ENCODE data around the gene SLC9A3.

Gene SLC9A3

DNA sequence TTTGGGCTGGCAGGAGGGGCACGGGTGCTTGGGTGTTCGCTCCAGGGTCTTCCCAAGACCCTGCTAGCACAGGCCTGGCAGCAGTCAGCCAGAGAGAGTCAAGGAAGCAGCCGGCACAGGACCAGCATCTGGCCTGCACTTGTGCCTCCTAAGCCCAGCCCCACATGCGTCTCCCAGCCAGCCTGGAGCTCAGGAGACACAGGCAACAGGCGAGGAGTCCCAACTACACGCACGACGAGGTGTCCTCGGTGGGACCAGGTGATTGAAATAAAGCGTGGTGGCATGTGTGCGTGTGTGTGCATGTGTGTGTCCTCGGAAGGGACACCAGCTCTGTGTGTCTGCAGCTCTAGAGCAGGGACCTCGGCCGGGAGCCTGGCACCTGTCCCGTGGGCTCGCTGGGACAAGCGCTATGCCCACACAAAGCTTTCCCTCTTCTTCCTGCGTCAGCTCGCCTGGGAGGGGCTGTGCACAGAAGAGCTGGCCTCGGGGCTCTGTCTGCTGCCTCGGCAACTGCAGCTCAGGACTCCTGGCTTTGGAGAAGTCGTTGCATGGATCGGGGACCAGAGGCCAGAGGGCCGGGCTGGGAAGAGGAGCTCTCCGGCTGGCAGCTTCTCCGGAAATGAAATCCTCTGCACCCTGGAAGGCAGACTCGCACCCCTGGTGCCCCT is 14.7 kb upstream of the SLC9A3 start:
- DNase-seq (ENCODE audit: low spot score), result no peak

DNA sequence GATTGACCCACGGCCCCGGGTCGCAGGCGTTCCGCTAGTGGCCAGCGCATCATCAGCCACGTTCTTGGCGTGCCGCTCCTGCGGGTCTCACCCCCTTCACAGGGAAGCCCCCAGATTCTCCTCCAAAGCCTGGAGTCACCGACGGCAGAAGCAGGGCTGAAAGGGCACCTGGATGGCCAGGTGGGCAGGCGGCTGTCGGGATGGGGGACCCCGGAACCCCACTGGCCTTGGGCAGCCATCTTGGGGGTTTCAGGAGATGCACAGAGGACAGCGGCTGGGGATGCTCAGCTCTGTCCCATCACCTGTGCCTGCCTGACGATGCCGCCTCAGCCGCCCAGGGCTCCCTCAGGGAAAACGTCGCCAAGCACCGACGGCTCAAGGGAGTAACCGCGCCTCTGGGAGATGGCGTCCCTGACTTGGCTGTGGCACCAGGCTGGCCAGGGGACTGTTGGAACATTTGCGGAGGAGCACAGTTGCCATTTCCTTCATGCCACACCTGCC is 14.1 kb upstream of the SLC9A3 start:
- no peak for DNase-seq (ENCODE audit: low spot score)

DNA sequence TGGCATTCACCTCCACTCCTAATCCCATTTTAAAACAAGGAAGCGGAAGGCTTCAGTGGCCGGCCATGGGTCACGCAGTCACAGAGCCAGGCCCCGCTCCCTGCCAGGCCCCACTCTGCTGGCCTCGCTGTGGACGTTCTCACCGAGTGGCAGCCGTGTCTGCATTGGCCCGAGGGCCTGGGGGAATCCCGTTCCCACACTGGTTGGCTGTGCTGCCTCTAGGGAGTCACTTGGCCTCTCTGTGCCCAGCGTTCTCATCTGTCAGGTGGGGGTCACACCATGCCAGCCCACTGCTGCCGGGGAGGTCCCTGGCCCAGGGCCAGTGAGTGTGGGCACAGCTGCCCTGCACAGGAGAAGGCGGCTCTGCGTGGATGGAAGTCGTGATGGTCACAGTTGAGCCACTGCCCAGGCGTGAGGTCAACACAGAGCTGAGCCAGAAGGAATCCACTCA is 13.4 kb upstream of the SLC9A3 start:
- no peak for DNase-seq (ENCODE audit: low spot score)

DNA sequence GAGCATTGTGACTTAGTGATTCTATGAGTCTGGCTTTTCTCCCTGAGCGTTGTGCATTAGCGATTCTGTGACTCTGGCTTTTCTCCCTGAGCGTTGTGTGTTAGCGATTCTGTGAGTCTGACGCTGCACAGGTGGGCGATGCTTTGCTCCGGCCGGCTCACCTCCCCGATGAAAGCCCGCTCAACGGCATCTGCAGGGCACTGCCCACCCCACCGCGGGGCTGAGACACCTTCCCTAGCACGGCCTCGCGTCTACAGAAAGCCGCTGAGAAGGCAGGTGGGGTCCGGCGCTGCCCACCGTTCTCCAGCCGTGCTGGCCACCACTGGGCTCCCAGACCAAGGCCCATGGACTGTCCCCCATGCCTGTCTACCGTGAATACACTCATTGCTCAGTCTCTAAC is 12.8 kb upstream of the SLC9A3 start:
- no peak for DNase-seq (ENCODE audit: low spot score)

DNA sequence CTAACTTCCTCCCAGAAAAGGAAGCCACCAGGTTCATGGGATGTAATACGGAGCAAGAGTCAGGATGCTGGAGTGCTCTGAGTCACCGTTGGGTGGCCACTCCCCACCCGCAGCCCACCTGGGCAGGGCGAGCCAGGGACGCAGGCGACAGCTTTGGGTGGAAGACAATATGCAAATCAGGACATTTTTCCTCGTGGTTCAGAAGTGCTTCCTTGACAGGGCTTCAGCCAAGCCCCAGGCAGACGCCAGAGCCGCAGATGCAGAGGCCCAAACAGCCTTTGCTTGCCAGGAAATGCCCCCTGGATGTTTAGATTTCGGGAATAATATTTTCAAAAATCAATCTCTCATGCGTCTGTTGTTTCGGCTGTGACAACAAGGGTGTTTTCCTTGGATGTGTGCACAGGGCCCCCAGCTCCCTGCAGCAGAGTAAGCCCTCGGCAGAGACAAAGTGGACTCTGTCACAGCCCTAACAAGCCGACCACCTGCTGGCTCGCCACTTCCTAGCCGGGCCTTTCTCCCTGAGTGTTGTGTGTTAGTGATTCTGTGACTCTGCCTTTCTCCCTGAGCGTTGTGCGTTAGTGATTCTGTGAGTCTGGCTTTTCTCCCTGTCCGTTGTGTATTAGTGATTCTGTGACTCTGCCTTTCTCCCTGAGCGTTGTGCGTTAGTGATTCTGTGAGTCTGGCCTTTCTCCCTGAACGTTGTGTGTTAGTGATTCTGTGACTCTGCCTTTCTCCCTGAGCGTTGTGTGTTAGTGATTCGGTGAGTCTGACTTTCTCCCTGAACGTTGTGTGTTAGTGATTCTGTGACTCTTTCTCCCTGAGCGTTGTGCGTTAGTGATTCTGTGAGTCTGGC is 11.8 kb upstream of the SLC9A3 start:
- no peak for DNase-seq (ENCODE audit: low spot score)

DNA sequence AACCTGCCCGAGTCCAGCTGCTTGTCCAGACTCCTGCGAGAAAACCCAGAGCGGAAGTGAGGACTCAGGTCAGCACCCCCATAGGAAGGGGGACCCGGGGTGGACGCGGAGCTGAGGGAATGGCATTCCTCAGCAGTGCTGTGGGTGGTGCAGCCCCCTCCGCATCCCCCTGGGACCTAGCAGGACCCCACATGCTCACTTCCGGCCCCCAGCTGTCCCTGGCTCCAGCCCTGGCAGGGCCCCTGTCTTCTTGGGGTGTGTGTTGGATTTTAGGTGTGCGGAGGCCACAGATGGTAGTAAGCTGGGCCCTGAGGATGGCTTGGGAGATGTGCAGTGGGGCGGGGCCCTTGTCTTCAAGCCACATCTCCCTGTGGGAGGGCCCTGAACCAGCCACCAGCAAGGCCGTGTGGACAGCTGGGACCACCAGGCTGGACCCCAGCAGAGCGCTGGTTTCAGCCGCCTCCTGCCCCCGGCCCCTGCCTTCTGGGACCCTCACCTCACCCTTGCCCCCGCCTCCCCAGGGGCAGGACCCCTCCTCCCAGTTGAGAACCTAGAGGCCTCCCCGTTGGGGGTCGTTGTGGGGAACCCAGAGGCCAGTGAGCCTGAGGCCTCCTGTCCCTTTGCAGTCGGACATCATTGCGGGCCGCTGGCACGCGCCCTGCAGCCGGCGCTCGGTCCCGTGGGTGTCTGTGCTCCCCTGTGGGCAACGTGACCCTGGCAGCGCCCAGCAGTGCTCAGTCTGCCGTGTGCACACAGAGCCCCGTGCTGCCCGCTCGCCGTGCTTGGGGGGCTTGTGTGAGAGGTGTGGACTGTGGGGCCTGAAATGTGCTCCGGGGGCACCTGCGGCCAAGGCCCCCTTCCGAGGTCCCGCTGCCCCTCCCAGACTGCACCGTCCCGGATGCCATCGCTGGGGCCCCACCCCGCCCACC is 10.8 kb upstream of the SLC9A3 start:
- no peak for DNase-seq (ENCODE audit: low spot score)

DNA sequence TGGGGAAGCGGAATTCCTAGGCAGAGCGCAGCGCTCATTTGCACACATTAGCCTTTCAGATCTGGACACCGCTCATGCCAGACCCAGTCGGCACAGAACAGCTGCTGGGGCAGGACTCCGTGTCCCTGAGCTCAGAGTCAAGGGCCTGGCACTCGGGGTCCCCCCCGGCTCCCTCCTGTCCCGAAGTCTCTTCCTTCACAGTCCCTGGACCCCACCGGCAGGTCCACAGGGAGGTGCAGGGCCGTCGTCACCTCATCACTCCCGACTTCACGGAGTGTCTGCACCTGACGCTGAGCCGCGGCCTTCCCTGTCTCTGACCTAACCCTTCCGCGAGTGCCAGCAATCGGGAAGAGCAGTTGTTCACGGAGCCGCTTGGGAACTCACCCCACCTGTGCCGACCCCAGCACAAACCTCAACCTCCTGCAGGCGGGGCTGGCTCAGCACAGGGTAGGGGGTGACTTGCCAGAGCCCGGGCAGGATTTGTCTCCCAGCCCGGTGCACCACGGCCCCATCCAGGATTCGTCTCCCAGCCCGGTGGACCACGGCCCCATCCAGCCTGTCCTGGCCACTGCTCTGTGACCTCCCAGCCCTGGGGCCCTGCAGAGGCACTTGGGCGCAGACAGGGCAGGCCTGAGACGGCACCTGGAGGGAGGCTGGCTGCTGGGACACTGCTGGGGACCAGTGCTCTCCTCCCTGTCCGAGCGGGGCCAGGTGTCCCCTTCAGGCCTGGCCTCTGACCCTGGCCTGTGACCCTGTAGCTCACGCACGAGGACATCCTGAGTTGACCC is 9.9 kb upstream of the SLC9A3 start:
- DNase-seq (ENCODE audit: low spot score), result no peak

DNA sequence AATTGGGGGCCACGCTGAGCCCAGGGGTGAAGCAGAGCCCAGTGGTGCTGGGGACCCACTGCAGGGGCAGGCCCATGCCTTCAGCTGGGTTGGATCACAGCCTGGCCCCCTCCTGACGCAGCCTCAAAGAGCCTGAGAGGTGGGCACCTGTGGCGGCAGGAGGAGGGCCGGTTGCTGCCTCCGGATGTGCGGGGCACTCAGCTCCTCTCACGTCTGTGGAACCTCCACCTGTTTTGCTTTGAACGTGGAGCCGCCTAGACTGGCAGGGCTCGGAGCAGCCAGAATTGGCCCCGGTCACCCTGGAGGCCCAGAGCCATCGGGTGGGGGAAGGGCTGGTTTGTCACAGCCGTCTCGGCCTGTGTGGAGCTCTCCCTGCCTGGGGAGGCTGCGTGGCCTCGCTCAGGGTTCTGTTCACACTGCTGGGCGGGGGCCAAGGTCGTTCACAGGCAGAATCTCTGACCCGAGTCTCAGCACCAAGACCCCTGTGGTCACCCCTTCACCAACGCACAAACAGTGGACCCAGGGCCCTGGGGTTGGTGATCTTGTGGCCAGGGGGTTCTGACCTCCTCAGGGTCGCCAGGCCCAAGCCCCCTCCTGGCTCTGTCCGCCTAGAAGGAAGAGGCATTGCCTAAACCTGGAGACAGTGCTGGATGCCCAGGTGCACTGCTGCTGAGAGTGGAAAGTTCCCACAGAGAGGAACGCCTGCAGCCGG is 9.2 kb upstream of the SLC9A3 start:
- DNase-seq (ENCODE audit: low spot score), result no peak

DNA sequence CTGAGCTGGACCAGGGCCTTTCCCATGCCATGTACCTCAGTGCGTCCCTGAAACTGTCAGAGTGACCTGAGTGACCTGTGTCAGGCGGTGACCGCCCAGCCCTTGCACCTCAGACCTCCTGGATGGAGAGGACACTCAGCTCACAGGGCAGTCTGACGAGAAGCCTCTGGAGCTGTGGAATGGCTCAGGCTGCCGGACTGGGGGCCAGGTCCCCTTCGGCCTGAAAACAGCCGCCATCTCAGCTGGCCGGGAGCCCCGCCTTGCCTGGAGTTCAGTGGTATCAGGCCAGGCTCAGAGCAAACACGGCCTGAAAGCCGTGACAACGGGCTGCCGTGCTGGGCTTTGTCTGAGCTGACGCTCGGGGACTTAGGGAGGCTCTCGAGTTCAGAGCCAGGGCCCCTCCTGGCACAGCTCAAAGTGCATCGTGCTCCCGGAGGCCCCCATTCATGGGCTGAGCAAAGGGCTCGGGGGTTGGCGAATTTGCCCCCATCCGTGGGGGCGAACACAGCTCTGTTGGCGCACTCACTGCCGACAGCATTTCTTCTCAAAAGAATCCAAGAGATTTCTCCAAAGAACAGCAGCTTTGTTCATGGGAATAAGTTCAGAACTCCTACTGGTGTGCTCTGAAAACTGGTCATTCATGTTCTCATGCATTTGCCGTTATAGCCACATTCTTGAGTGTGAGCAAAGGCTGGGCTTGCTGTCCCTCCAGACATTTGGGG is 8.4 kb upstream of the SLC9A3 start:
- no peak for DNase-seq (ENCODE audit: low spot score)

DNA sequence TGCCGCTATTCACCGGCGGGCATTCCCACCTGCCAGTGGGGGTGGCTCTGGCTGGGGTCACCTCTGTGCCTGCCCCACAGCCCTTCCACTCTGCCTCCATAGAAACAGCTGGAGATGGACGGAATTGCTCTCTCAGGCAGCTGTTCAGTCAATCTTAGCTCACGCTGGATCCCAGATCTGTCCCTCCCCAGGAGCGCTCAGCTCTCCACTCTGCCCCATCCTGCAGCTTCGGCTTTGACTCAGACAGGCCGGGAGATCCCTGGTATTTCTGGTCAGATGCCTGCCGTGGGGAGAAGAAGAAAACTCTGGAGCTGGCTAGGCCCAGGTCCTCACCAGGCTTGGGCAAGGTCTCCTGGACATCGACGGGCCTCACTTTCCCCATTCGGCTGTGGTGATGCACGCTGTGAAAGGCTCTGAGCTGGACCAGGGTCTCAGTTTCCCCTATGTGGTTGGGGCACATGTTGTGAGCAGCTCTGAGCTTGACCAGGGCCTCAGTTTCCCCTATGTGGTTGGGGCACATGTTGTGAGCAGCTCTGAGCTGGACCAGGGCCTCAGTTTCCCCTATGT is 7.6 kb upstream of the SLC9A3 start:
- no peak for DNase-seq (ENCODE audit: low spot score)

DNA sequence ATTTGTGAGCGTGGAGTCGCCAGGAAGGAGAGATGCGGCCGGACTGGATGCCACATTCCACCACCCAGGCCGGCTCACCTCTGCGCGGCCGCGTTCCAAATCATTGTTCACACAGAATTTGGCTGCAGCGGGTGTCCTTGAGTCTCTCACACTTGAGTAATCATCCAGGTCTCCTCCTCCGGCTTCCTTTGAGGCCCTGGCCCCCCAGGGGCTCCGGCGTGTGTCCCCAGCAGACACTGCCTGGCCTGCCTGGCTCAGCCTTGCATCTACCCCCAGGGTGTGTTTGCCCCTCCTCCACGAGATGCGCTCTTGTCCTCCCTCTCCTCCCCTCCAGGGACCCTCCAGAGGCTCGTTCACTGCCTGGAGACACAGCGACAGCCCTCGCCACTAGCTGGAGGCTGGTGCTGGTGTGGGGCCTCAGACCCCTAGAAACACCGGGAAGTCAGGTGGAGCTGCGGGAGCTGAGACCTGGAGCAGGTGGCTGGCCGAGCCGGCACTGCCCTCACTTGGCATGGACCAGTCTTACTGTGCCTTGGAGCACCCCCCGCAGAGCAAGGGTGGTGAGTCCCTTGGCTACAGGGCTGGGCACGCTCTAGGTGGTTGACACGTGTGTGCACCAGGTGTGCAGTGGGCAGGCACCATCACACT is 7.0 kb upstream of the SLC9A3 start:
- peak; percentile 48 for DNase-seq (ENCODE audit: low spot score)

DNA sequence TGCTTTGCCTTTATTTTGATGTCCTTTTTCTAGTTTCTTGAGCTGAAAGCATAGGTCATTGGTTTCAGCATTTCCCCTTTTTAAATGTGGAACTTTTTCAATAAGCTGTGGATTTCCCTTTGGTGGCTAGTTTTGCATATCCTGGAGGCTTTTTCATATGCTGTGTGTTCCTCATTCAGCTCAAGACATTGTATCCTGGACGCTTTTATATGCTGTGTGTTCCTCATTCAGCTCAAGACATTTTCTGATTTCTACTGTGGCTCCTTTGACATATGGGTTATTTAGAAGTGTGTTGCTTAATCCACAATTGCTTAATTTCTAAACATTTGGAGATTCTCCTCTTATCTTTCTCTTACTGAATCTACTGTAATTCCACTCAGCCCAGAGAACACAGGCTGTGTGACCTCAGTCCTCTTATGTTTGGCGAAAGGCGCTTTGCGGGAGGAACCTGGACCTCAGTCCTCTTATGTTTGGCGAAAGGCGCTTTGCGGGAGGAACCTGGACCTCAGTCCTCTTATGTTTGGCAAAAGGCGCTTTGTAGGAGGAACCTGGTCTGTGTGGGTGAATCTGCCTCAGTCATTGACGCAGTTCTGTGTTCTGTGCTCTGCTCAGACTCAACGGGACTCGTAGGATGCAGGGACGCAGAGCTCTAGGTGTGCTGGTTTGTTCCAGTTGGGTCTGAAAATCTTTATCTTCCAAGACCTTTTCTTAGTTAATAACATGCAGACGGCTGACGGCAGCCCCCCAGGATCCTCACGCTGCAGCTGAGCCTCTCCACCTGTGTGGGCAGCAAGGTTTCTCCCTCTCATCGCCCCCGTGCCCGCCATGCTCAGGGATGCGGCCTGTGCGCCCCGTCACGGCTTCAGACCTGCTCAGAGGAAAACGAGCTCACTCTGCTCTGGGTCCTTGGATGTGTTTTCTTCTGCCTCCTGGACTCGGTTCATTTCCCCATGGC is 6.0 kb upstream of the SLC9A3 start:
- DNase-seq (ENCODE audit: low spot score), result peak; percentile 63

DNA sequence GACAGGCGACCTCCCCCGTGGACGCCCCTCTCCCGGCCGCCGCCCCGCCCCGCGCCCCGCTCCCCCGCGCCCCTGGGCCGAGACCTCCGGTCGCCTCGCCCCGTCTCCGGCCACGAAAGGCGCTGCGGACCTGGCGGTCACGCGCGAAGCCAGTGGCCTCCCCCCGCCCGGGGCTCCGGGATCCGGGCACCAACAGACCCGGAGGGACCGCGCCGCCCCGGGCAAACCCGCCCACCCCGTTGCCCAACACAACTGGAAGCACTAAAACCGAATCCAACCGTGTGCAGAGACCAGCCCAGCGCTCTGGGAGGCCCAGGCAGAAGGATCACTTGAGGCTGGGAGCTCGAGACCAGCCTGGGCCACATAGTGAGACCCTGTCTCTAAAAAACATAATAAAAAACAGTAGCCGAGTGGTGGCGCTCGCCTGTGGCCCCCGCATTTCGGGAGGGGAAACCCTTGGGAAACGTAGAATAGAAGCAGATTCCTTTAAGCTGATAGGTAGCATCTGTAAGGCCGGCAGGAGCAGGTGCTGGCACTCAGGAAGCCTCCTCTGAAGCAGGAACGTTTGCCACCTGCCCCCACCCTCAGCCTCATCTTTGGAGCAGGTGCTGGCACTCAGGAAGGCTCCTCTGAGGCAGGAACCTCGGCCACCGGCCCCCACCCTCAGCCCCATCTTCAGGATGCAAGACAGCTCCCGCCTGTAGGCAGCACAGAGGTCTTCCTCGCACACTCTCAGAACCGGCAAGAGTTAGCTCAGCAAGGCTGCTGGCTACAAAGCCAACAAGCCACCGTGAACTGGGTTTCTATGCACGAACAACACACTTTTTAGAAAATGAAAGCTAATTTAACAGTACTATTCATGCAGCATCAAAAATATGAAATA is 4.6 kb upstream of the SLC9A3 start:
- DNase-seq (ENCODE audit: low spot score), result no peak

DNA sequence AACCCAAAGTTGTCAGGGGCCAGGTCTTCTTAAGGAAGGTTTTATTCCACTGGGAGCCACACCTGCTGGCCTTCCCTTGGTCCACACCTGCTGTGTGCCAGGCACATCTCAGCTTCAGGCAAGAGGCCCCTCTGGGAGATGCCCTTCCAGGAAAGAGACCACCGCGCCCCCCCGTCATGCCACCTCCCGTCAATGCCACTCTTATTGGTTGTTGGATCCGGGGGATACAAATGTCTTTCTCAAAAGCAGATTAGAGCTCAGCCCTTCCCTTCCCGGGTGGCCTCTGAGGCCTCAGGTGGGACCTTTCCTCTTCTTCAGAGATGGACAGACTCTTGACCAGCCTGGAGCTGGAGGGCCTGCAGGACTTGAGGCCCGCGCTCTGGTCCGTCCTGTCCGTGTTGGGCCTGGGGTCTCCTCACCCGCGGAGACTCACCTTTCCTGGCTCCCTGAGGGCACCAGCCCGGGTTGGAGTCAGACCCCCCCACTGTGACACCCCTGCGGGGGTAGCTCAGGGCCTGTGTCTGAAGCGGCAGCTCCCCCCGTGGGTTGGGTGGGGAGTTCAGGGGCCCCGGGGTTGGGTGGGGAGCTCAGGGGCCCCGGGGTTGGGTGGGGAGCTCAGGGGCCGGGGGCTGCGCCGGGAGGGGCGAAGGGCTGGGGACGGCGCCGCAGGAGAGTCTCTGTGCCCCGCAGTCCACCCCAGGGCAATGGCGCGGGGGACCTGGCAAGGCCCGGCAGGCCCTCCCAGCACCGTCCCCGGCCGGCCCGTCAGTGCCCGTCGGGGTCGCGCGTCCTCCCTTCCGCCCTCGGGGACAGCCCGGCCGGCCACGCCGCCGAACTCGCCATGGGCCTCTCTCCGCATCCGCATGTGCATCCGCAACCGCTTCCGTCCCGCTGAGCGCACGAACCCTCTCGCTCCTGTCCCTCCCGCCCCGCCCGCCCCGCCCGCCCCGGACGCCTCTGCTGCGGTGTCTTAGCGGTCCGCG is 3.7 kb upstream of the SLC9A3 start:
- DNase-seq (ENCODE audit: low spot score), result peak; percentile 40

DNA sequence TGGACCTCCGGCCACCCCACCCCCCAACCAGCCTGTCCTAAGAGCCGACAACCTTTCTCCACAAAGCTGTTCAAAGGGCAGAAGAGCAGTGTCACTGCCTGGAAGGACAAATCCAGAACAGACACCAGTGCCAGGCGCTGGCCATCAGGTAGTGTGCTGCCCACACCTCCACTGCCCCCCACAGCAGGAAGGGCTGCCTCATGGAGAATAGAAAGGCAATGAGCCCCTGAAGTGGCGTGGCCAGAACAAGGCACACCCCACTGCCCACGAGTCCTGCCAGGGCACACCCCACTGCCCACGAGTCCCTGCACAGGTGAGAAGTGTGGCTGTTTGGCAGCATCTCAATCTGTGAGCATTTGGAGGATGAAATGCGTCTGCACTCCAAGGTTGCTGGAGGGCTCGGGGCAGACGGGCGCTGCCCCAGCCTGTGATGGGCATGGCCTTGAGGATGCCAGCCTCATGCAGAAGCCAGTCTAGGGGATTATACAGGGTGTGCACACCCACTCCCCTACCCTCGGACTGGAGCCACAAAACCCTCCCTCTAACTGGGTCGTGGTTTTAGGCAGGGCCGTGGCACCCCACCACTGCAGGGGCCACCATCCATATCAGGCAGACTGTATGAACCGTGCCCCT is 2.3 kb upstream of the SLC9A3 start:
- DNase-seq (ENCODE audit: low spot score), result no peak
